GM19455 (cell line): ENCODE results near the gene PRR27.
"Not testable (repeated sequence)": the region's sequence is repeated elsewhere in the genome, so short reads cannot be mapped to it uniquely, and the experiment has no call there.

Source experiments
- ATAC-seq: cut with Tn5 transposase; IDR thresholded peaks from one replicate; pipeline ENCODE4 v1.9.1; 2021; ENCODE audit not compliant: unreplicated experiment

PRR27 gene

GRCh38 chr4:70196857-70197256 is 42.8 kb downstream of the PRR27 start:
- ATAC-seq = no peak

GRCh38 chr4:70197842-70198241 is 43.8 kb downstream of the PRR27 start:
- no peak for ATAC-seq

GRCh38 chr4:70203601-70204000 is 49.6 kb downstream of the PRR27 start:
- ATAC-seq = no peak

- ATAC-seq = not testable (repeated sequence)
Measured at GRCh38 chr4:70212752-70213151, 58.7 kb downstream of the PRR27 start.
